Measurements from ENCODE around the gene PTGES3L. TPM values are rescaled to one million over a fixed set of nuclear protein-coding genes. Genes with fewer than 3 reads are reported as not detected.
"Not testable (repeated sequence)": the region's sequence is repeated elsewhere in the genome, so short reads cannot be mapped to it uniquely, and the experiment has no call there.

The PTGES3L gene
- total and polyA plus RNA-seq, 2 experiments from 2014 or later: 2.3 to 2.5 TPM

DNA sequence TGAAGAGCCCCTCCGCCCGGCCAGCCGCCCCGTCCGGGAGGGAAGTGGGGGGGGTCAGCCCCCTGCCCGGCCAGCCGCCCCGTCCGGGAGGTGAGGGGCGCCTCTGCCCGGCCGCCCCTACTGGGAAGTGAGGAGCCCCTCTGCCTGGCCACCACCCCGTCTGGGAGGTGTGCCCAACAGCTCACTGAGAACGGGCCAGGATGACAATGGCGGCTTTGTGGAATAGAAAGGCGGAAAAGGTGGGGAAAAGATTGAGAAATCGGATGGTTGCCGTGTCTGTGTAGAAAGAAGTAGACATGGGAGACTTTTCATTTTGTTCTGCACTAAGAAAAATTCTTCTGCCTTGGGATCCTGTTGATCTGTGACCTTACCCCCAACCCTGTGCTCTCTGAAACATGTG, 6.6 kb downstream of the PTGES3L start:
- not testable (repeated sequence) for H3K27ac ChIP-seq (ENCODE audit: low read depth); H3K4me2 ChIP-seq; H3K4me1 Mint-ChIP-seq; H3K27ac Mint-ChIP-seq; H3K27me3 Mint-ChIP-seq (ENCODE audit: insufficient read depth, low read depth, poor library complexity); H4K20me1 ChIP-seq (replicated peaks; ENCODE audit: insufficient read depth); H3K4me1 ChIP-seq (ENCODE audit: insufficient read depth); H3K36me3 Mint-ChIP-seq (ENCODE audit: low read depth); H3K36me3 ChIP-seq (ENCODE audit: insufficient read depth); H3K9me2 ChIP-seq (ENCODE audit: insufficient read depth); H3K79me2 ChIP-seq (replicated peaks; ENCODE audit: insufficient read depth); H3K27me3 ChIP-seq (ENCODE audit: insufficient read depth); H2AFZ ChIP-seq; DNase-seq (ENCODE audit: low spot score); H3K4me3 ChIP-seq; H3F3A ChIP-seq (replicated peaks; ENCODE audit: low read depth); H3K9me3 Mint-ChIP-seq; H3K4me3 Mint-ChIP-seq; ATAC-seq

DNA sequence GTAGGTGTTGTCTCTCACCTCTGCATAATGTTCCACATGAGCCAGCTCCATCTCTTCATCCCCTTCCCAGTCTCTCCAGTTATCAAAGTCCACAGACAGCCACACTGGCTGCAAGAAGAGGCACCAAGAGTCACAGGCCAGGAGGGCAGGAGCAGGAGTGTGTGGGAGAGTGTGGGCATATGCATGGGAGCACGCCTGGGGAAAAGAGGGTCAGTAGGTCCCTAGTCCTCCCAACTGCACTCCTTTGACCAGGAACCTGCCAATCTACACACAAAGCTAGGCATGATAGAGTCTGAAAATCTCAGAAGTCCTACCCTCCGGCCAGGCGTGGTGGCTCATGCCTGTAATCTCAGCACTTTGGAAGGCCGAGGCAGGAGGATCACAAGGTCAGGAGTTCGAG, 8.3 kb downstream of the PTGES3L start:
- Histone ChIP-seq H3K9me2 (ENCODE audit: insufficient read depth) (no peaks in the 10 kb centered on the region; the same call in 1 of the 2 replicates), H3K4me1 (ENCODE audit: insufficient read depth) (no peaks in the 10 kb centered on the region), H3F3A (replicated peaks; ENCODE audit: low read depth) (no peaks in the 10 kb centered on the region), H4K20me1 (replicated peaks; ENCODE audit: insufficient read depth) (no peaks in the 10 kb centered on the region), H3K4me3 (no peak overlapping the region), H3K36me3 (ENCODE audit: insufficient read depth) (no peaks in the 10 kb centered on the region), H3K27me3 (ENCODE audit: insufficient read depth) (no peaks in the 10 kb centered on the region), H3K79me2 (replicated peaks; ENCODE audit: insufficient read depth) (no peaks in the 10 kb centered on the region), H3K4me2 (no peak overlapping the region), H3K27ac (ENCODE audit: low read depth) (no peak overlapping the region), H2AFZ (no peak overlapping the region)
- H3K27me3 Mint-ChIP-seq (ENCODE audit: insufficient read depth, low read depth, poor library complexity): no peaks in the 10 kb centered on the region
- no peak for ATAC-seq
- DNase-seq (ENCODE audit: low spot score): no peak
- no peaks in the 10 kb centered on the region for H3K4me1 Mint-ChIP-seq
- no peak overlapping the region for H3K4me3 Mint-ChIP-seq
- H3K27ac Mint-ChIP-seq: no peak overlapping the region
- H3K9me3 Mint-ChIP-seq: peaks cover 7% of the 10 kb centered on the region; the same call in 2 of the 3 replicates
- peaks cover 5% of the 10 kb centered on the region; the same call in 2 of the 3 replicates for H3K36me3 Mint-ChIP-seq (ENCODE audit: low read depth)
- TF ChIP-seq CREB1 (CRISPR knock-in tag; IDR thresholded peaks at IDR 0.05; ENCODE audit: low read depth) (no peak), ZNF331 (CRISPR knock-in tag; IDR thresholded peaks at IDR 0.05; ENCODE audit: low read depth) (no peak), ZNF114 (CRISPR knock-in tag; IDR thresholded peaks at IDR 0.05) (no peak), JUNB (IDR thresholded peaks at IDR 0.05; ENCODE audit: unreplicated experiment) (no peak), EZH2phosphoT487 (IDR thresholded peaks at IDR 0.05; ENCODE audit: unreplicated experiment) (no peak), NANOG (IDR thresholded peaks at IDR 0.05; ENCODE audit: borderline replicate concordance) (no peak)
- TF ChIP-seq, protein P1, sequence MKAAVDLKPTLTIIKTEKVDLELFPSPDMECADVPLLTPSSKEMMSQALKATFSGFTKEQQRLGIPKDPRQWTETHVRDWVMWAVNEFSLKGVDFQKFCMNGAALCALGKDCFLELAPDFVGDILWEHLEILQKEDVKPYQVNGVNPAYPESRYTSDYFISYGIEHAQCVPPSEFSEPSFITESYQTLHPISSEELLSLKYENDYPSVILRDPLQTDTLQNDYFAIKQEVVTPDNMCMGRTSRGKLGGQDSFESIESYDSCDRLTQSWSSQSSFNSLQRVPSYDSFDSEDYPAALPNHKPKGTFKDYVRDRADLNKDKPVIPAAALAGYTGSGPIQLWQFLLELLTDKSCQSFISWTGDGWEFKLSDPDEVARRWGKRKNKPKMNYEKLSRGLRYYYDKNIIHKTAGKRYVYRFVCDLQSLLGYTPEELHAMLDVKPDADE (IDR thresholded peaks at IDR 0.05): no peak
- TF ChIP-seq, protein P2, sequence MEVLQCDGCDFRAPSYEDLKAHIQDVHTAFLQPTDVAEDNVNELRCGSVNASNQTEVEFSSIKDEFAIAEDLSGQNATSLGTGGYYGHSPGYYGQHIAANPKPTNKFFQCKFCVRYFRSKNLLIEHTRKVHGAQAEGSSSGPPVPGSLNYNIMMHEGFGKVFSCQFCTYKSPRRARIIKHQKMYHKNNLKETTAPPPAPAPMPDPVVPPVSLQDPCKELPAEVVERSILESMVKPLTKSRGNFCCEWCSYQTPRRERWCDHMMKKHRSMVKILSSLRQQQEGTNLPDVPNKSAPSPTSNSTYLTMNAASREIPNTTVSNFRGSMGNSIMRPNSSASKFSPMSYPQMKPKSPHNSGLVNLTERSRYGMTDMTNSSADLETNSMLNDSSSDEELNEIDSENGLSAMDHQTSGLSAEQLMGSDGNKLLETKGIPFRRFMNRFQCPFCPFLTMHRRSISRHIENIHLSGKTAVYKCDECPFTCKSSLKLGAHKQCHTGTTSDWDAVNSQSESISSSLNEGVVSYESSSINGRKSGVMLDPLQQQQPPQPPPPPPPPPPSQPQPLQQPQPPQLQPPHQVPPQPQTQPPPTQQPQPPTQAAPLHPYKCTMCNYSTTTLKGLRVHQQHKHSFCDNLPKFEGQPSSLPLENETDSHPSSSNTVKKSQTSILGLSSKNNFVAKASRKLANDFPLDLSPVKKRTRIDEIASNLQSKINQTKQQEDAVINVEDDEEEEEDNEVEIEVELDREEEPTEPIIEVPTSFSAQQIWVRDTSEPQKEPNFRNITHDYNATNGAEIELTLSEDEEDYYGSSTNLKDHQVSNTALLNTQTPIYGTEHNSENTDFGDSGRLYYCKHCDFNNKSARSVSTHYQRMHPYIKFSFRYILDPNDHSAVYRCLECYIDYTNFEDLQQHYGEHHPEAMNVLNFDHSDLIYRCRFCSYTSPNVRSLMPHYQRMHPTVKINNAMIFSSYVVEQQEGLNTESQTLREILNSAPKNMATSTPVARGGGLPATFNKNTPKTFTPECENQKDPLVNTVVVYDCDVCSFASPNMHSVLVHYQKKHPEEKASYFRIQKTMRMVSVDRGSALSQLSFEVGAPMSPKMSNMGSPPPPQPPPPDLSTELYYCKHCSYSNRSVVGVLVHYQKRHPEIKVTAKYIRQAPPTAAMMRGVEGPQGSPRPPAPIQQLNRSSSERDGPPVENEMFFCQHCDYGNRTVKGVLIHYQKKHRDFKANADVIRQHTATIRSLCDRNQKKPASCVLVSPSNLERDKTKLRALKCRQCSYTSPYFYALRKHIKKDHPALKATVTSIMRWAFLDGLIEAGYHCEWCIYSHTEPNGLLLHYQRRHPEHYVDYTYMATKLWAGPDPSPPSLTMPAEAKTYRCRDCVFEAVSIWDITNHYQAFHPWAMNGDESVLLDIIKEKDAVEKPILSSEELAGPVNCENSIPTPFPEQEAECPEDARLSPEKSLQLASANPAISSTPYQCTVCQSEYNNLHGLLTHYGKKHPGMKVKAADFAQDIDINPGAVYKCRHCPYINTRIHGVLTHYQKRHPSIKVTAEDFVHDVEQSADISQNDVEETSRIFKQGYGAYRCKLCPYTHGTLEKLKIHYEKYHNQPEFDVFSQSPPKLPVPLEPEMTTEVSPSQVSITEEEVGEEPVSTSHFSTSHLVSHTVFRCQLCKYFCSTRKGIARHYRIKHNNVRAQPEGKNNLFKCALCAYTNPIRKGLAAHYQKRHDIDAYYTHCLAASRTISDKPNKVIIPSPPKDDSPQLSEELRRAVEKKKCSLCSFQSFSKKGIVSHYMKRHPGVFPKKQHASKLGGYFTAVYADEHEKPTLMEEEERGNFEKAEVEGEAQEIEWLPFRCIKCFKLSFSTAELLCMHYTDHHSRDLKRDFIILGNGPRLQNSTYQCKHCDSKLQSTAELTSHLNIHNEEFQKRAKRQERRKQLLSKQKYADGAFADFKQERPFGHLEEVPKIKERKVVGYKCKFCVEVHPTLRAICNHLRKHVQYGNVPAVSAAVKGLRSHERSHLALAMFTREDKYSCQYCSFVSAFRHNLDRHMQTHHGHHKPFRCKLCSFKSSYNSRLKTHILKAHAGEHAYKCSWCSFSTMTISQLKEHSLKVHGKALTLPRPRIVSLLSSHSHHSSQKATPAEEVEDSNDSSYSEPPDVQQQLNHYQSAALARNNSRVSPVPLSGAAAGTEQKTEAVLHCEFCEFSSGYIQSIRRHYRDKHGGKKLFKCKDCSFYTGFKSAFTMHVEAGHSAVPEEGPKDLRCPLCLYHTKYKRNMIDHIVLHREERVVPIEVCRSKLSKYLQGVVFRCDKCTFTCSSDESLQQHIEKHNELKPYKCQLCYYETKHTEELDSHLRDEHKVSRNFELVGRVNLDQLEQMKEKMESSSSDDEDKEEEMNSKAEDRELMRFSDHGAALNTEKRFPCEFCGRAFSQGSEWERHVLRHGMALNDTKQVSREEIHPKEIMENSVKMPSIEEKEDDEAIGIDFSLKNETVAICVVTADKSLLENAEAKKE (CRISPR knock-in tag; IDR thresholded peaks at IDR 0.05): no peak
- TF ChIP-seq, protein P3, sequence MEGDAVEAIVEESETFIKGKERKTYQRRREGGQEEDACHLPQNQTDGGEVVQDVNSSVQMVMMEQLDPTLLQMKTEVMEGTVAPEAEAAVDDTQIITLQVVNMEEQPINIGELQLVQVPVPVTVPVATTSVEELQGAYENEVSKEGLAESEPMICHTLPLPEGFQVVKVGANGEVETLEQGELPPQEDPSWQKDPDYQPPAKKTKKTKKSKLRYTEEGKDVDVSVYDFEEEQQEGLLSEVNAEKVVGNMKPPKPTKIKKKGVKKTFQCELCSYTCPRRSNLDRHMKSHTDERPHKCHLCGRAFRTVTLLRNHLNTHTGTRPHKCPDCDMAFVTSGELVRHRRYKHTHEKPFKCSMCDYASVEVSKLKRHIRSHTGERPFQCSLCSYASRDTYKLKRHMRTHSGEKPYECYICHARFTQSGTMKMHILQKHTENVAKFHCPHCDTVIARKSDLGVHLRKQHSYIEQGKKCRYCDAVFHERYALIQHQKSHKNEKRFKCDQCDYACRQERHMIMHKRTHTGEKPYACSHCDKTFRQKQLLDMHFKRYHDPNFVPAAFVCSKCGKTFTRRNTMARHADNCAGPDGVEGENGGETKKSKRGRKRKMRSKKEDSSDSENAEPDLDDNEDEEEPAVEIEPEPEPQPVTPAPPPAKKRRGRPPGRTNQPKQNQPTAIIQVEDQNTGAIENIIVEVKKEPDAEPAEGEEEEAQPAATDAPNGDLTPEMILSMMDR (conservative IDR thresholded peaks at IDR 0.05; ENCODE audit: low read depth in 2 of 2): no peak
- TF ChIP-seq, protein P4, sequence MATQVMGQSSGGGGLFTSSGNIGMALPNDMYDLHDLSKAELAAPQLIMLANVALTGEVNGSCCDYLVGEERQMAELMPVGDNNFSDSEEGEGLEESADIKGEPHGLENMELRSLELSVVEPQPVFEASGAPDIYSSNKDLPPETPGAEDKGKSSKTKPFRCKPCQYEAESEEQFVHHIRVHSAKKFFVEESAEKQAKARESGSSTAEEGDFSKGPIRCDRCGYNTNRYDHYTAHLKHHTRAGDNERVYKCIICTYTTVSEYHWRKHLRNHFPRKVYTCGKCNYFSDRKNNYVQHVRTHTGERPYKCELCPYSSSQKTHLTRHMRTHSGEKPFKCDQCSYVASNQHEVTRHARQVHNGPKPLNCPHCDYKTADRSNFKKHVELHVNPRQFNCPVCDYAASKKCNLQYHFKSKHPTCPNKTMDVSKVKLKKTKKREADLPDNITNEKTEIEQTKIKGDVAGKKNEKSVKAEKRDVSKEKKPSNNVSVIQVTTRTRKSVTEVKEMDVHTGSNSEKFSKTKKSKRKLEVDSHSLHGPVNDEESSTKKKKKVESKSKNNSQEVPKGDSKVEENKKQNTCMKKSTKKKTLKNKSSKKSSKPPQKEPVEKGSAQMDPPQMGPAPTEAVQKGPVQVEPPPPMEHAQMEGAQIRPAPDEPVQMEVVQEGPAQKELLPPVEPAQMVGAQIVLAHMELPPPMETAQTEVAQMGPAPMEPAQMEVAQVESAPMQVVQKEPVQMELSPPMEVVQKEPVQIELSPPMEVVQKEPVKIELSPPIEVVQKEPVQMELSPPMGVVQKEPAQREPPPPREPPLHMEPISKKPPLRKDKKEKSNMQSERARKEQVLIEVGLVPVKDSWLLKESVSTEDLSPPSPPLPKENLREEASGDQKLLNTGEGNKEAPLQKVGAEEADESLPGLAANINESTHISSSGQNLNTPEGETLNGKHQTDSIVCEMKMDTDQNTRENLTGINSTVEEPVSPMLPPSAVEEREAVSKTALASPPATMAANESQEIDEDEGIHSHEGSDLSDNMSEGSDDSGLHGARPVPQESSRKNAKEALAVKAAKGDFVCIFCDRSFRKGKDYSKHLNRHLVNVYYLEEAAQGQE (IDR thresholded peaks at IDR 0.05; ENCODE audit: unreplicated experiment): no peak
